NCI-H82 treated with DMSO at 0.1 percent for 48 hours (cell line): ENCODE data around the gene INPP5A.
"Not testable (repeated sequence)": the region's sequence is repeated elsewhere in the genome, so short reads cannot be mapped to it uniquely, and the experiment has no call there.

ENCODE experiments used
- DNase-seq: peaks from one replicate; lab custom pipeline; 2025; ENCODE audit not compliant: unreplicated experiment; lab: John Stamatoyannopoulos, UW

Gene INPP5A

GRCh38 chr10:132752378-132752777, 214.8 kb downstream of the INPP5A start:
- DNase-seq, result no peak

DNA sequence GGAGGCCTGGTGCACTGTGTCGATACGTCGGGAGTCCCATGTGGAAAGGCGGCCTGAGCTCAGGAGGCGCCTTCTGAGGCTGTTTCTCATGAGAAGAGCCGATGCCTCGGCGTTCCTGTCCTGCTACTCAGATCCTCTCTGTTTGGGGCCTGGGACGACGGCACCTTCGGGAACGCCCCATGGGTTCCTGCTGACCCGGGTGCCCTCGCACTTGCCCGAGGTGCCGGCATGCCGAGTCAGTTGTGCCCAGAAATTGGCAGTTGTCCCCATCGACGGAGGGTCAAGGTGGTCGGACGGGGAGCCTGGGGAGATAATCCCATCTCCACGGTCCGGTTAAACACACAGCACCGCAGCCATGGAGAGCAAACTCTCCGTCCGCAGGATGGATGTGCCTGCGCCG, 215.4 kb downstream of the INPP5A start:
- no peak for DNase-seq

GRCh38 chr10:132753596-132753995, 216.0 kb downstream of the INPP5A start:
- no peak for DNase-seq

DNA sequence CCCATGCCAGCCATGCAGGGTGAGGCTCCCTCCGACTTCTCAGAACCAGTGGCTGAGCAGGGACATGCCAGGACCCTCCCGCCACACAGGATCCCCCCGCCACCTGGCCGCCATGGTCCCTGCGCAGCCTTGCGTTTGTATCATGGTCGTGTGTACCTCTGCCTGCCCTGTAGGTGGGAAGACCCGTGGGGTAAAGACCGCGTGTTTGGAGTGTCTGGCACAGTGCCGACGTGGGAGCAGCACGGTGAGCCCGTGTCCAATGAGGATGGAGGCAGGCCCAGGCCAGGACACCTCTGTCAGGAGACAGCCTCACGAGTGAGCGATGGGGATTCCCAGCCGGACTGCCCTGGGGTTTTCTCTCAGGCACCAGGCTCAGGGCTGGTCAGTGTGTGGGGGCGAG, 216.5 kb downstream of the INPP5A start:
- no peak for DNase-seq

DNA sequence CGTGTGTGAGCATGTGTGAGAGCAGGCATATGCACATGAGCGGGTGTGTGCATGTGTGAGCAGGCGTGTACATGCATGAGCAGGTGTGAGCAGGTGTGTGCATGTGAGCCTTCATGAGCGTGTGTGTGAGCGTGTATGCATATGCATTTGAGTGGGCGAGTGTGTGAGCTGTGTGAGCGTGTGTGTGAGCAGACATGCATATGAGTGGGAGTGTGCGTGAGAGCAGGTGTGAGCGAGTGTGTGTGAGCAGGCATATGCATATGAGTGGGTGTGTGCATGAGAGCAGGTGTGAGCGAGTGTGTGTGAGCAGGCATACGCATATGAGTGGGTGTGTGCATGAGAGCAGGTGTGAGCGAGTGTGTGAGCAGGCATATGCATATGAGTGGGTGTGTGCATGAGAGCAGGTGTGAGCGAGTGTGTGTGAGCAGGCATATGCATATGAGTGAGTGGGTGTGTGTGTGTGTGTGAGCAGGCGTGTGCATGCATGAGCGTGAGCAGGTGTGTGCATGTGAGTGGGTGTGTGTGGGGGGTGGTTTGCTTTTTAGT, 217.7 kb downstream of the INPP5A start:
- DNase-seq, result no peak

DNA sequence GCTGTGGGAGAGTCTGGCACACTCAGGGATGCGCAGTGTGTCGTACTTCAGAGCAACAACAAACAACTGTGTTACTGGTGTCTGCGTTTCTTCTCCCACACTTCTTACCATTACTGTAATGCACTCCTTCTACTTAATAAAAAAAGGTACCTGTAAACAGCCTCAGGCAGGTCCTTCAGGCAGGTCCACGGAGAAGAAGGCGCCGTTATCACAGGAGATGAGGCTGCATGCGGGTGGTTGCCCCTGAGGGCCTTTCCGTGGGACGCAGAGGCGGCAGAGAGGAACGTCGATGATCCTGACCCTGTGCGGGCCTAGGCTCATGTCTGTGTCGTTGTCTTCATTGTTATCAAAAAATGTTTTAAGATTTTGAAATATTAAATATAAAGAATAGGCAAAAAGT, 219.0 kb downstream of the INPP5A start:
- DNase-seq, result no peak

DNA sequence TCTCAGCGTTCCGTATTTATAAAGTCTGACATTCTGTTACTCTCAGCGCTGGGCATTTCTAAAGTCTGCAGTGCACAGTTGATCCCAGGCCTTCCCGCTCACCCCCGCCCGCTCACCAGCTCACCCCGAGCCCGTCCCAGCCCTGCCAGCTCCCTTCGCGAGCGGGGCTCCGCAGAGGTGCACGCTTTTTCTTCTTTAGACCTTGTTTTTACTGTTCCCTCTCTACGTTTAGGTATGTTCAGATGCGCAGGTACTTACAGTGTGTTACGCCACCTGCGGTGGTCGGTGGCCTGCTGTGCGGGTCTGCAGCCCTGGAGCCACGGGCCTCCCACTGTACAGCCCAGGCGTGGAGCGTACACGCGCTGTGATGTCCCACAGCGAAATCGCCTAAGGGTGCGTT, 219.6 kb downstream of the INPP5A start:
- no peak for DNase-seq

DNA sequence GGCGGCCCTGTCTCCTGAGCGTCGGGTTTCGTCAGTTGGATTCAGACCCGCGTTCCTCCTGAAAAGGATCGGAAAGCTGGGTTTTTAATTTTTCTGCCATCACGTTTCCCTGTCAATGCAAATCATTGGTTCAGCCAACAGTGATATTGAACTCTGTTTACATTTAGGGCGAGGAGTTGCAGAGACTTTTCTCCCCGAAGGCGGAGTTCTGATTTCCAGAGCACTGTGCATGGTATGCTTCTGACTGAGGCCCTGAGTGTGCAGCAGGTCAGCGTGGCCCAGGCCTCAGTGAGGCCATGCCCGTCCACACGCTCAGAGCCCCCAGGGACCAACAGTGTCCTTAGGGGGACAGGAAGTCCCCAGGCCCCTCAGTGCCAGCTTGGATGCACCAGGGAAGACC, 221.3 kb downstream of the INPP5A start:
- no peak for DNase-seq

- DNase-seq, result no peak
Measured at GRCh38 chr10:132761395-132762060, 223.9 kb downstream of the INPP5A start.

GRCh38 chr10:132762267-132762666, 224.7 kb downstream of the INPP5A start:
- no peak for DNase-seq

GRCh38 chr10:132763545-132763944, 226.0 kb downstream of the INPP5A start:
- DNase-seq, result no peak

DNA sequence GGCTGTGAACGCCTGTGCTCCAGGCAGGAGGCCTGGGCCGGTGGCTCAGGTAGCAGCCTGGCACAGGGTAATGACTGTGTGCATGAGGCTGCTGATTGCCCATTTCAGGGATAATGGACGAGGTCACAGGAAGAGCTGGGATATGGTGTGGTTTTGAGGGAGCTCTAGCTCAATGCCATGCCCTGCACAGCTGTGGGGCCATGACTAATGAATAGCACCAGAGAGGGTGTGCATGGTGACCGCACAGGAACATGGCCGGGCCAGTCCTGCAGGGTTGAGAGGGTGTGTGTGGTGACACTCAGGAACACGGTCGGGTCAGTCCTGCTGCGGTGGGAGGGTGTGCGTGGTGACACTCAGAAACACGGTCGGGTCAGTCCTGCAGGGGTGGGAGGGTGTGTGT, 226.5 kb downstream of the INPP5A start:
- no peak for DNase-seq

- DNase-seq, result no peak
Measured at GRCh38 chr10:132765435-132765834, 227.8 kb downstream of the INPP5A start.

- no peak for DNase-seq
Measured at GRCh38 chr10:132766291-132766690, 228.7 kb downstream of the INPP5A start.

DNA sequence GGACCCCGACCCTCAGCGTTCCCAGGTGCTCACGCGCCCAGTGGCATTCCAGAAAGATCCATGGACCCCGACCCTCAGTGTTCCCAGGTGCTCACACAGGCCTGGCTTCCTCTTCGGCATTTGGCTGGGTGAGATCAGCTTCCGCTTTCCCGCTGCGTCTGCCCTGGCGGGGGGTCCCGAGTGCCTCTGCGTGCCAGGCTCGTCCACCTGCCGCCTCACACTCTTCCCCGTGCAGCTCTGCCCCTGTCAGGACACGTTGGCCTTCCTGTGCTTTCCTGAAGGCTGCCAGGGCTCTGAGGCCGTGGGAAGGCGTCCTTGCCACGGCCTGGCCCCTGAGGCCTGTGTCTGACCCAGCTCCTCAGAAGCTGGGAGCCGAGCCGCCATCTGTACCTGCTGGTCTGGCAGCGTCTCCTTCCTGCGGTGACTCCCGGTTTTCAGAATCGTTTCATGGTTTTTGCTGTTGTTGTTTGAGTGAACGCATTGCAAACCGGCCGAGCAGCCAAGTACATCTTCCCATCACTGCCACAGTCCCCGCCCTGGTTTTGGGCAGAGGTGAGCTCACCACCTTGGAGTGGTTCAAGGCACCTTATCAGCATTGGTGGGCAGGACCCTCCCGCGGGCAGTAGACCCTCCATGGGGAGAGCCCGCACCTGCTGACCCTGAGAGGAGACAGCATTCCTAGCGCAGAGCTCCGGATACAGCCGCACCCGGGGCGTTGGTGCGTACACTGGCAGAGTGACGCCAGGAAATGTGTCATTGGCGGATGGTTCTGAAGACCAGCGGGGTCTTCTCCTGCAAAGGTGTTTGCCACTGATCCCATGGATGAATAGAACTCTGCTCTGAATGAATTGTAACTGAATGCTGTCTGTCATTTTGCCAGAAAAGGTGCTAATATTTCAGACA, 231.0 kb downstream of the INPP5A start:
- no peak for DNase-seq

DNA sequence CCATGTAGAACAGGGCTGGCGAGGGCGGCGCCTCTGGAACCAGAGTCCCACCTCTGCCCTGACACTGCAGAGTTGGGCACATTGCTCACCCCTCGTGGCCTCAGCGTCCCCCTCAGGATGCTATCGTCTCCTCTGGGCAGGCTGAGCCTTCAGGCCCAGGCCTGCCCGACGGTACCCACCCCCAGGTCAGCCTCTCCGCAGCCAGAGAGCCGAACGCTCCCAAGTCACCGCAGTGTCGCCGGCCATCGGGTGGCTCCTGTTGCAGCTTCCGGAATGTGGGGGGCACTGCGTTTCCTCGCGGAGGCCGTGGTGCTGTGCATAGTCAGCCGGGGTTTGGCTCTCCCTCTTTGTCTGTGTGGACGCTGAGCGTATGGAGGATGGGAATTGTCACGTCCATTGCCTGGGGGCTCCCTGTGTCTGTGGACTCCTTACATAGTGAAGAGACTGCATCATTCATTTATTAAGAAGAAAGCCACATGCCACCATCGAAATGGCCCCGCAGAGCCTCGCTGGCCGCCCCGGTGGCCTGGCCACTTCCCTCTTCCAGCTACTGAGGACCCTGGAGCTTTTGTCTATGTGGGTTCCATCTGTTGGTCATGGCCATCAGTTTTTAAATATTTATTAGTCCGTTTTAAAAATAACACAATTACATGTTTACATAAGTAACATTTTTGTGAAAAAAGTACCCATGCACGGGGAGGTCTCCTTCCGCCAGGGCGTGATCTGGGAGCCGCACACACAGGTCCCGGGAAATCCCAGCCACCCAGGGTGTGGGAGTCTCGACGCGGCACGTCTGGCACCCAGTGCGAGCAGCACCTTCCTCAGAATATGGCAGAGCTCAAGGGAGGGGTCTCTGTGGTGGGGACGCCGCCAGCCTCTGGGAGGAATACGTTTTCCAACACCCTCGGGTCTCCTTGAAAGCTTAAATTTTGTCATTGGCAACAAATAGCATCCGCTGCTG, 232.8 kb downstream of the INPP5A start:
- no peak for DNase-seq

DNA sequence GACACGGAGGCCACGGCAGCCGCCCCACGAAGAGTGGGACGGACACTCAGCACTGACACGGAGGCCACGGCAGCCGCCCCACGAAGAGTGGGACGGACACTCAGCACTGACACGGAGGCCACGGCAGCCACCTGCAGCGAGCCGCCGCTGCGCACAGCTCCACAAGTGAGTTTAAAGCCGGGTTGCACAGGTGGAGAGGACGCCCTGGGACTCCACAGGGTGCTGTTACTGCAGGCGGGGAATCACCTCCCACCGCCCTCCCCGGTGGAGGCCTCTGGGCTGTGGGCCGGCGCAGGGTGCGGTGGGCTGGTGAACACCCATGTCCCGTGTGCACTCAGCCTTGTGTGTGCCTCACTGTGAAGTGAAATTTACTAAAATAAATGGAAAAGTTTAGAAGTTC, 235.2 kb downstream of the INPP5A start:
- not testable (repeated sequence) for DNase-seq

- DNase-seq, result no peak
Measured at GRCh38 chr10:132774181-132774901, 236.8 kb downstream of the INPP5A start.

DNA sequence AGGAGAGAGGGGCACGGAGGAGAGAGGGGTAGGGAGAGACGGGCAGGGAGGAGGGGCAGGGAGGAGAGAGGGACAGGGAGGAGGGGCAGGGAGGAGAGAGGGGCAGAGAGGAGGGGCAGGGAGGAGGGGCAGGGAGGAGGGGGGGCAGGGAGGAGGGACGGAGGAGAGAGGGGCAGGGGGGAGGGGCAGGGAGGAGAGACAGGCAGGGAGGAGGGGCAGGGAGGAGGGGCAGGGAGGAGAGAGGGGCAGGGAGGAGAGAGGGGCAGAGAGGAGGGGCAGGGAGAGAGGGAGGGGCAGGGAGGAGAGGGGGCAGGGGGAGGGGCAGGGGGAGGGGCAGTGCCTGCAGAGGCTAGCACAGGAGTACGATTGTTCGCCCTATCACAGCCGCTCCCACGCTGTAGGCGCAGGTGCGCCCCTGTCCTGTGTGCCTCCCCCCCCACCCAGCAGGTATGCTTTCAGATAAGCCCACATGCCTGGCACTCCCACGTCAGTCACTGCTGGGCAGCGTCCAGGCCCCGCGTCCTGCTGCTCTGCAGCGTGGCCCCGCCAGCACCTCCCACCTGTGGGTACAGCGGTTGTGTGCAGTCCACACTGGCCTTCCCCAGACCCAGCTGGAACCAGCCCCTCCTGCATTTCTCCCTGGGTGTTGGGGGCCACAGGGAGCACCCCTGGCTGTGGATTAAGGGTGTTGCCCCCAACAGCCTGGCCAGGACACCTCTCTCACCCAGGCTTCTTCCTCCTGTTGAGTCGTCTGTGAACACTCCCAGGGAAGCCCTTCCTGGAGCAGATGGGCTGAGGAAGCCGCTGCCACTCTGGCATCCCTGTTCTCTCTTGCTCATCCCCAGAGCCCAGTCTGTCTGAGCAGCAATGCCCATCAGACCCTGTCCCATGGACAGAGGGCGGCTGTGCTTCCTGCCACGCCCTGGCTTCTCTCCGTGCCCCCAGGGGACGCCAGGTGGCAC, 237.6 kb downstream of the INPP5A start:
- no peak for DNase-seq
